ENCODE data around the gene MRE11.

DNA sequence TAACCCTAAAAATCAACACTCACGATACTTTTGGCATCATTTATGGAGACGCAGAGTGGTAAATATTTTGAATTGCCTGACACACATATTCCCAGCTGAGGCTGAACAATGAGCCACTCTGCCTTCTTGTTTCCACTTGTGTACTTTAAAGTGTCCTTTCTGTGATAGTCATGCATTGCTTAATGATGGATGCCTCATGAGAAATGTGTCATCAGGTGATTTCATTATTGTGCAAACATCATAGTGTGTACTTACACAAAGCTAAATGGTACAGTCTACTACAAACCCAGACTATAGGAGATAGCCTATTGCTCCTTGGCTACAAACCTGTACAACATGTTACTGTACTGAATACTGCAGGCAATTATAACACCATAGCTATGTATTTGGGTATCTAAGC, 44.2 kb downstream of the MRE11 start:
- no peak for TF ChIP-seq TAF1 (IDR thresholded peaks at IDR 0.05; ENCODE audit: borderline replicate concordance, low read depth, low read length)
- TF ChIP-seq, protein P1, sequence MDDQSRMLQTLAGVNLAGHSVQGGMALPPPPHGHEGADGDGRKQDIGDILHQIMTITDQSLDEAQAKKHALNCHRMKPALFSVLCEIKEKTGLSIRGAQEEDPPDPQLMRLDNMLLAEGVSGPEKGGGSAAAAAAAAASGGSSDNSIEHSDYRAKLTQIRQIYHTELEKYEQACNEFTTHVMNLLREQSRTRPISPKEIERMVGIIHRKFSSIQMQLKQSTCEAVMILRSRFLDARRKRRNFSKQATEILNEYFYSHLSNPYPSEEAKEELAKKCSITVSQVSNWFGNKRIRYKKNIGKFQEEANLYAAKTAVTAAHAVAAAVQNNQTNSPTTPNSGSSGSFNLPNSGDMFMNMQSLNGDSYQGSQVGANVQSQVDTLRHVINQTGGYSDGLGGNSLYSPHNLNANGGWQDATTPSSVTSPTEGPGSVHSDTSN (IDR thresholded peaks at IDR 0.05) = no peak
- no peak for TF ChIP-seq SMC3 (IDR thresholded peaks at IDR 0.05; ENCODE audit: low read depth, low read length)
- TF ChIP-seq, protein P2, sequence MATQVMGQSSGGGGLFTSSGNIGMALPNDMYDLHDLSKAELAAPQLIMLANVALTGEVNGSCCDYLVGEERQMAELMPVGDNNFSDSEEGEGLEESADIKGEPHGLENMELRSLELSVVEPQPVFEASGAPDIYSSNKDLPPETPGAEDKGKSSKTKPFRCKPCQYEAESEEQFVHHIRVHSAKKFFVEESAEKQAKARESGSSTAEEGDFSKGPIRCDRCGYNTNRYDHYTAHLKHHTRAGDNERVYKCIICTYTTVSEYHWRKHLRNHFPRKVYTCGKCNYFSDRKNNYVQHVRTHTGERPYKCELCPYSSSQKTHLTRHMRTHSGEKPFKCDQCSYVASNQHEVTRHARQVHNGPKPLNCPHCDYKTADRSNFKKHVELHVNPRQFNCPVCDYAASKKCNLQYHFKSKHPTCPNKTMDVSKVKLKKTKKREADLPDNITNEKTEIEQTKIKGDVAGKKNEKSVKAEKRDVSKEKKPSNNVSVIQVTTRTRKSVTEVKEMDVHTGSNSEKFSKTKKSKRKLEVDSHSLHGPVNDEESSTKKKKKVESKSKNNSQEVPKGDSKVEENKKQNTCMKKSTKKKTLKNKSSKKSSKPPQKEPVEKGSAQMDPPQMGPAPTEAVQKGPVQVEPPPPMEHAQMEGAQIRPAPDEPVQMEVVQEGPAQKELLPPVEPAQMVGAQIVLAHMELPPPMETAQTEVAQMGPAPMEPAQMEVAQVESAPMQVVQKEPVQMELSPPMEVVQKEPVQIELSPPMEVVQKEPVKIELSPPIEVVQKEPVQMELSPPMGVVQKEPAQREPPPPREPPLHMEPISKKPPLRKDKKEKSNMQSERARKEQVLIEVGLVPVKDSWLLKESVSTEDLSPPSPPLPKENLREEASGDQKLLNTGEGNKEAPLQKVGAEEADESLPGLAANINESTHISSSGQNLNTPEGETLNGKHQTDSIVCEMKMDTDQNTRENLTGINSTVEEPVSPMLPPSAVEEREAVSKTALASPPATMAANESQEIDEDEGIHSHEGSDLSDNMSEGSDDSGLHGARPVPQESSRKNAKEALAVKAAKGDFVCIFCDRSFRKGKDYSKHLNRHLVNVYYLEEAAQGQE (IDR thresholded peaks at IDR 0.05; ENCODE audit: low read depth, low read length) = no peak
- no peak for TF ChIP-seq POLR2AphosphoS5 (IDR thresholded peaks at IDR 0.05; ENCODE audit: low read depth, low read length)
- TF ChIP-seq, protein P3, sequence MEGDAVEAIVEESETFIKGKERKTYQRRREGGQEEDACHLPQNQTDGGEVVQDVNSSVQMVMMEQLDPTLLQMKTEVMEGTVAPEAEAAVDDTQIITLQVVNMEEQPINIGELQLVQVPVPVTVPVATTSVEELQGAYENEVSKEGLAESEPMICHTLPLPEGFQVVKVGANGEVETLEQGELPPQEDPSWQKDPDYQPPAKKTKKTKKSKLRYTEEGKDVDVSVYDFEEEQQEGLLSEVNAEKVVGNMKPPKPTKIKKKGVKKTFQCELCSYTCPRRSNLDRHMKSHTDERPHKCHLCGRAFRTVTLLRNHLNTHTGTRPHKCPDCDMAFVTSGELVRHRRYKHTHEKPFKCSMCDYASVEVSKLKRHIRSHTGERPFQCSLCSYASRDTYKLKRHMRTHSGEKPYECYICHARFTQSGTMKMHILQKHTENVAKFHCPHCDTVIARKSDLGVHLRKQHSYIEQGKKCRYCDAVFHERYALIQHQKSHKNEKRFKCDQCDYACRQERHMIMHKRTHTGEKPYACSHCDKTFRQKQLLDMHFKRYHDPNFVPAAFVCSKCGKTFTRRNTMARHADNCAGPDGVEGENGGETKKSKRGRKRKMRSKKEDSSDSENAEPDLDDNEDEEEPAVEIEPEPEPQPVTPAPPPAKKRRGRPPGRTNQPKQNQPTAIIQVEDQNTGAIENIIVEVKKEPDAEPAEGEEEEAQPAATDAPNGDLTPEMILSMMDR (IDR thresholded peaks at IDR 0.05) = no peak
- TF ChIP-seq JUND (IDR thresholded peaks at IDR 0.05) = no peak
- TF ChIP-seq CHD2 (IDR thresholded peaks at IDR 0.05; ENCODE audit: low read length, partially characterized antibody) = no peak
- no peak for TF ChIP-seq TCF12 (IDR thresholded peaks at IDR 0.05)
- TF ChIP-seq EZH2phosphoT487 (IDR thresholded peaks at IDR 0.05; ENCODE audit: borderline replicate concordance, low read depth) = no peak
- TF ChIP-seq NFIC (IDR thresholded peaks at IDR 0.05; ENCODE audit: borderline replicate concordance) = no peak
- TF ChIP-seq, protein P4, sequence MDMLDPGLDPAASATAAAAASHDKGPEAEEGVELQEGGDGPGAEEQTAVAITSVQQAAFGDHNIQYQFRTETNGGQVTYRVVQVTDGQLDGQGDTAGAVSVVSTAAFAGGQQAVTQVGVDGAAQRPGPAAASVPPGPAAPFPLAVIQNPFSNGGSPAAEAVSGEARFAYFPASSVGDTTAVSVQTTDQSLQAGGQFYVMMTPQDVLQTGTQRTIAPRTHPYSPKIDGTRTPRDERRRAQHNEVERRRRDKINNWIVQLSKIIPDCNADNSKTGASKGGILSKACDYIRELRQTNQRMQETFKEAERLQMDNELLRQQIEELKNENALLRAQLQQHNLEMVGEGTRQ (IDR thresholded peaks at IDR 0.05; ENCODE audit: borderline replicate concordance, low read depth, low read length) = no peak
